ENCODE measurements around the gene SLC29A2. TPM values are rescaled to one million over a fixed set of nuclear protein-coding genes. Genes with fewer than 3 reads are reported as not detected.

The SLC29A2 gene
- total RNA-seq, 1 donor from 2014 or later = 7.9 TPM

- no peak for TF ChIP-seq CTCF (IDR thresholded peaks at IDR 0.05)
- no peak overlapping the region for H3K4me3 Mint-ChIP-seq (ENCODE audit: unreplicated experiment)
- peaks cover 16% of the 10 kb centered on the region for H3K36me3 Mint-ChIP-seq (ENCODE audit: low read depth)
- H3K9me3 Mint-ChIP-seq (ENCODE audit: low read depth) = no peaks in the 10 kb centered on the region
- peaks cover 50% of the 10 kb centered on the region for H3K4me1 Mint-ChIP-seq (ENCODE audit: low read depth)
- H3K27ac Mint-ChIP-seq (ENCODE audit: unreplicated experiment) = no peak overlapping the region
- H3K27me3 Mint-ChIP-seq (ENCODE audit: low read depth) = no peaks in the 10 kb centered on the region
- peak; percentile 81 for DNase-seq (ENCODE audit: low spot score)
These were observed 31.7 kb downstream of the SLC29A2 start for GRCh38 chr11:66339686-66340483.

- Mint-ChIP-seq H3K27me3 (ENCODE audit: low read depth) (no peaks in the 10 kb centered on the region), H3K36me3 (ENCODE audit: low read depth) (peaks cover 16% of the 10 kb centered on the region), H3K9me3 (ENCODE audit: low read depth) (no peaks in the 10 kb centered on the region), H3K4me1 (ENCODE audit: low read depth) (peaks cover 44% of the 10 kb centered on the region), H3K4me3 (ENCODE audit: unreplicated experiment) (no peak overlapping the region), H3K27ac (ENCODE audit: unreplicated experiment) (no peak overlapping the region)
- DNase-seq (ENCODE audit: low spot score) = peak; percentile 59
- TF ChIP-seq CTCF (IDR thresholded peaks at IDR 0.05) = no peak
These were observed 32.3 kb downstream of the SLC29A2 start for GRCh38 chr11:66339162-66339675.

DNA sequence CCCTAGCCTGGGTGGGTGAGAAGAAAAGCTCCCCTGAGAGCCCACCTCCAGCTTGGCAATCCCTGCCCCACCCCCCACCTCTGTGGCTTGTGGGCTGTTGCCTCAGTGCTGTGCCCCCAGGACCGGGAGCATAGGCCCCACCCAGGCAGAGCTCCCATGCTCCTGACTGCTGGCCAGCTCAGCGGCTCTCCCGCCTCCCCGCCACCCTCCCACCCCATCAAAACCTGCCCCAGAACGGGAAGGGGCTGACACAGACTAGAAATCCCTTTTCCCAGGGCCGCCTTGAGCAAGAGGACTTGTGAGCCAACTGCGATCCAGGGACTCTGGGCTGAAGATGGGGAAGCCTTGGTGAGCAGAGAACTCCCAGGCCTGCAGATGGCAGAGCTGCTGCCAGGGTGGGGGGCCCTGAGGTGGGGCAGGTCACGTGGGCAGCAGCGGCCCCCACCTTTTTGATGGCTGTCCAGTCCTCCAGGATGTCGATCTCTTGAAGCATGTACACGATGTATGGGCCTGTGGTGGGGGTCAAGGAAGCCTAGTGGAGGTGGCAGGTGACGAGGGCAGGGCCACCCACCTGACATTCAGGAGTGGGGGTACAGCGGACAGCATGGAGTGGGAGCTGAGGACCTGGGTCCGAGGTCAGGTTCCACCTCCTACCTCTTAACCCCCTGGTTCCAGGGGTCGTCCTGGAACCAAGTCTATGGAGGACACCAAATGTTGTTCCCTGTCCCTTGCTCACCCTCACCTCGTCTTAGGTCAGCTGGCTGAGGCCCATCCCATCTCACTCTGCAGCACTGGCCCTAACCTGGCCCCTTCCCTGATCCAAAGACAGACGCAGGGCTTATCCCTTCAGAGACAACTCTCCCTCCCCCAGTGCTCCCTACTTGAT is 33.0 kb downstream of the SLC29A2 start:
- Mint-ChIP-seq H3K4me1 (ENCODE audit: low read depth) (peaks cover 37% of the 10 kb centered on the region), H3K27ac (ENCODE audit: unreplicated experiment) (peak overlapping the region; percentile 100), H3K9me3 (ENCODE audit: low read depth) (no peaks in the 10 kb centered on the region), H3K36me3 (ENCODE audit: low read depth) (peaks cover 16% of the 10 kb centered on the region), H3K27me3 (ENCODE audit: low read depth) (no peaks in the 10 kb centered on the region), H3K4me3 (ENCODE audit: unreplicated experiment) (no peak overlapping the region)
- peak; percentile 72 for DNase-seq (ENCODE audit: low spot score)
- TF ChIP-seq CTCF (IDR thresholded peaks at IDR 0.05) = no peak

DNA sequence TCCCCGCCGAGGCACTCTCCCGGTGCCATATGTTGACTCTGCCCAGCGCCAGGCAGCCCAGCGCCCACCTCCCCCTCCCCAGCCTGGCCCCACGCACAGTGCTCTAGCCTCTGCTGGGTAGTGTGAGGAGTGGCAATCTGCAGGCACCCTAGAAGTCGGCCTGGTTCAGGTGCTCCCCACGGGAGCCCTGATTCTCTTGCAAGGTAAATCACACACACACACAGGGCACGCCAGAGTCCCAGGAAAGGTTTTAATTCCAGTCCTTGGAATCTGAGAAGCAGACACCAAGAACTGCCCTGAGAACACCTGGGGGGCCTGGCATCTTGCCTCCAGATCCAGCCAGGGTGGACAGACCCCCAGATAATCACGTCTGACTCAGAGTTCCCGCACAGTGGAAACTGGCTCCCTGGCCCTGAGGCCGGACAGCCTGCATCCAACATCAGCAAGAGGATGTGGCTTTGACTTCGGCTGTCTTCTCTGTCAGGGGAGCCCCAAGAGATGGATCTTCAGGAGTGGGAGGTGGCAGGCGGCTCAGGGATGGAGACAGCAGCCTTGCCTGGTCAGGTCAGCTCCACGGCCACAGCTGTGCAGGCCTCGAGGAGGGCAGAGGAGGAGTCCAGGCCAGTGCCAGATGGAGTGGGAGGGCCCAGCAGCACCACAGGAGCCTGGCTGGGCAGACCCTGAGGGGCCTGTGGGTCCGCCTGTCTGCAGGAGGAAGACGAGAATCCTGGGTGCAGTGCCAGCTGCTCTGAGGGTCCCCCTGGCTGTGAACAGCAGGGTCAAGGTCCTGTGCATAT is 34.3 kb downstream of the SLC29A2 start:
- DNase-seq (ENCODE audit: low spot score) = peak; percentile 75
- H3K27ac Mint-ChIP-seq (ENCODE audit: unreplicated experiment) = peak overlapping the region; percentile 100
- H3K27me3 Mint-ChIP-seq (ENCODE audit: low read depth) = no peaks in the 10 kb centered on the region
- H3K4me3 Mint-ChIP-seq (ENCODE audit: unreplicated experiment) = peak overlapping the region; percentile 19
- no peaks in the 10 kb centered on the region for H3K9me3 Mint-ChIP-seq (ENCODE audit: low read depth)
- TF ChIP-seq CTCF (IDR thresholded peaks at IDR 0.05) = no peak
- H3K4me1 Mint-ChIP-seq (ENCODE audit: low read depth) = peaks cover 29% of the 10 kb centered on the region
- peaks cover 19% of the 10 kb centered on the region for H3K36me3 Mint-ChIP-seq (ENCODE audit: low read depth)

Data from chondrocyte (in vitro differentiated cells).